Keratinocyte (primary cell): ENCODE results near the gene LRP1B. TPM values are rescaled to one million over a fixed set of nuclear protein-coding genes. Genes with fewer than 3 reads are reported as not detected.

ENCODE experiments used
- DNase-seq: peaks from one replicate; pipeline ENCODE4 v3.0.0-alpha.2; 2011; ENCODE audit warnings: low read depth, missing footprints, low spot score
- FAIRE-seq: peaks from 2 replicates; lab custom pipeline; 2011; peaks lifted over from hg19 to GRCh38; lab: Jason Lieb, UNC
- H2AFZ ChIP-seq: 2 replicates; pipeline ENCODE4 v1.6.0; 2012; ENCODE audit warnings: low read length, control low read depth, inconsistent platforms; ENCODE audit not compliant: control insufficient read depth
- H3K27ac ChIP-seq: 2 replicates; pipeline ENCODE4 v1.5.1; 2011; ENCODE audit warnings: low read length; ENCODE audit not compliant: control insufficient read depth, insufficient read depth
- H3K27me3 ChIP-seq: 3 replicates; pipeline ENCODE4 v1.6.0; 2011; ENCODE audit warnings: low read length; ENCODE audit not compliant: control insufficient read depth, insufficient read depth; ENCODE audit errors: extremely low read depth
- H3K36me3 ChIP-seq, 2 experiments: 2 replicates in 1 of 2; 3 replicates in 1 of 2; pipeline ENCODE4 v1.5.1; 2011; ENCODE audit warnings: low read length in 2 of 2, mild to moderate bottlenecking in 1 of 2; ENCODE audit not compliant: control insufficient read depth in 2 of 2, insufficient read depth in 2 of 2; ENCODE audit errors: extremely low read depth in 1 of 2
- H3K4me1 ChIP-seq: 3 replicates; pipeline ENCODE4 v1.5.1; 2011; ENCODE audit warnings: low read length; ENCODE audit not compliant: control insufficient read depth, insufficient read depth; ENCODE audit errors: extremely low read depth
- H3K4me2 ChIP-seq: 3 replicates; pipeline ENCODE4 v1.6.0; 2011; ENCODE audit warnings: low read depth, low read length; ENCODE audit not compliant: control insufficient read depth, insufficient read depth; ENCODE audit errors: extremely low read depth
- H3K4me3 ChIP-seq, 3 experiments: fragments of 200-600 bp in 1 of 3; sonication (generic) in 1 of 3; 2 replicates in 2 of 3; 3 replicates in 1 of 3; pipeline ENCODE4 v1.5.1; 2011 to 2016; ENCODE audit warnings: low read length in 3 of 3, mild to moderate bottlenecking in 3 of 3, control low read depth in 2 of 3, inconsistent platforms in 1 of 3, low read depth in 1 of 3, mixed read lengths in 1 of 3, mixed run types in 1 of 3, moderate library complexity in 1 of 3; ENCODE audit not compliant: control insufficient read depth in 2 of 3, insufficient read depth in 2 of 3; ENCODE audit errors: extremely low read depth in 1 of 3
- H3K79me2 ChIP-seq: 2 replicates; pipeline ENCODE4 v1.6.0; 2012; ENCODE audit warnings: low read length; ENCODE audit not compliant: control insufficient read depth, insufficient read depth
- H3K9ac ChIP-seq: 3 replicates; pipeline ENCODE4 v1.6.0; 2011; ENCODE audit warnings: low read length; ENCODE audit not compliant: control insufficient read depth, insufficient read depth; ENCODE audit errors: extremely low read depth
- H3K9me1 ChIP-seq: 3 replicates; pipeline ENCODE4 v1.6.0; 2011; ENCODE audit warnings: low read length; ENCODE audit not compliant: control insufficient read depth, insufficient read depth; ENCODE audit errors: extremely low read depth
- H3K9me3 ChIP-seq: 2 replicates; pipeline ENCODE4 v1.5.1; 2012; ENCODE audit warnings: low read depth, low read length; ENCODE audit not compliant: control insufficient read depth
- H4K20me1 ChIP-seq: 3 replicates; pipeline ENCODE4 v1.6.0; 2011; ENCODE audit warnings: low read length; ENCODE audit not compliant: control insufficient read depth, insufficient read depth; ENCODE audit errors: extremely low read depth
- EZH2 ChIP-seq: IDR thresholded peaks from one replicate; pipeline ENCODE4 v1.6.1; 2012; ENCODE audit warnings: inconsistent platforms, mild to moderate bottlenecking, low read length, moderate library complexity
- dilution Hi-C: fragments of 300-500 bp; cut with MboI; formaldehyde crosslinking; loops from one replicate; pipeline ENCODE4 v1.7.0; 2020; ENCODE audit warnings: low sequenced_read_pairs; ENCODE audit not compliant: extremely low pct_ligation_motif_present
- polyA plus RNA-seq, 5 experiments: library from polyadenylated mRNA; depleted of rRNA in 3 of 5; stranded (reverse) in 3 of 5; stranded (forward) in 1 of 5; unstranded in 1 of 5; fragments of >200 nt; gene quantifications; 1 replicate in 1 of 5; 2 replicates in 3 of 5; 3 replicates in 1 of 5; pipeline versions ENCODE4 v1.2.1 to v1.2.3, GENCODE V29; 2011 to 2012; ENCODE audit warnings: missing spikeins in 2 of 5, low read depth in 1 of 5, low replicate concordance in 1 of 5
- TF ChIP-seq, protein P1 (sequence below), 3 experiments: IDR thresholded peaks in 1 of 3; conservative IDR thresholded peaks in 1 of 3; optimal IDR thresholded peaks in 1 of 3; 2 replicates in 2 of 3; 3 replicates in 1 of 3; pipeline versions ENCODE3 to v1.5.1; 2011; ENCODE audit warnings: low read length in 3 of 3, mild to moderate bottlenecking in 3 of 3, moderate library complexity in 2 of 3, control low read depth in 1 of 3, inconsistent platforms in 1 of 3; ENCODE audit not compliant: insufficient read depth in 2 of 3; ENCODE audit errors: extremely low read depth in 1 of 3

Gene LRP1B
- polyA plus RNA-seq, 1 donor (not counting 4 experiments of a cell fraction or from before 2014, with no cell fraction given) = not detected

GRCh38 chr2:141523199-141523598, 607.6 kb downstream of the LRP1B start:
- DNase-seq = no peak
- H2AFZ ChIP-seq = no peak overlapping the region

DNA sequence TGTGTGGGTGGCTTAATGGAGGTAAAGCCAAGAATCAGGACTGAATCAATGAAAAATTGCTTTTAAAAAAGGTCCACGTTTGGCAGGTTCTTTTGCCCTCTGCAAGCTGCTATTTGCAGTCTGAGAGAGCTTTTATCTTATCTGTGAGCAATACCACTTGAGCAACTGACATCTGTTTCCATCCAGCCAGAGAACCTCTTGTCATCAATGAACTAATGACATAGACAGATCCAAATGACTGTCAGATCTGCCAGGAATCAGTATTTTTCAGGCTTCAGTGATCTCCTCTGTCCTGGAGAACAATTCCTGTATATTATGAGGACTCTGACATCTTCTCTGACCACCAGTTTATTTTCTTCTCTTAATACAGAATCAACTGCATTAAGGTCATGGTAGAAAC, 608.1 kb downstream of the LRP1B start:
- TF ChIP-seq EZH2 = no peak
- TF ChIP-seq, protein P1, sequence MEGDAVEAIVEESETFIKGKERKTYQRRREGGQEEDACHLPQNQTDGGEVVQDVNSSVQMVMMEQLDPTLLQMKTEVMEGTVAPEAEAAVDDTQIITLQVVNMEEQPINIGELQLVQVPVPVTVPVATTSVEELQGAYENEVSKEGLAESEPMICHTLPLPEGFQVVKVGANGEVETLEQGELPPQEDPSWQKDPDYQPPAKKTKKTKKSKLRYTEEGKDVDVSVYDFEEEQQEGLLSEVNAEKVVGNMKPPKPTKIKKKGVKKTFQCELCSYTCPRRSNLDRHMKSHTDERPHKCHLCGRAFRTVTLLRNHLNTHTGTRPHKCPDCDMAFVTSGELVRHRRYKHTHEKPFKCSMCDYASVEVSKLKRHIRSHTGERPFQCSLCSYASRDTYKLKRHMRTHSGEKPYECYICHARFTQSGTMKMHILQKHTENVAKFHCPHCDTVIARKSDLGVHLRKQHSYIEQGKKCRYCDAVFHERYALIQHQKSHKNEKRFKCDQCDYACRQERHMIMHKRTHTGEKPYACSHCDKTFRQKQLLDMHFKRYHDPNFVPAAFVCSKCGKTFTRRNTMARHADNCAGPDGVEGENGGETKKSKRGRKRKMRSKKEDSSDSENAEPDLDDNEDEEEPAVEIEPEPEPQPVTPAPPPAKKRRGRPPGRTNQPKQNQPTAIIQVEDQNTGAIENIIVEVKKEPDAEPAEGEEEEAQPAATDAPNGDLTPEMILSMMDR (optimal IDR thresholded peaks at IDR 0.05 in 1 of 3, IDR thresholded peaks at IDR 0.05 in 1 of 3, conservative IDR thresholded peaks at IDR 0.05 in 1 of 3; ENCODE audit: extremely low read depth in 1 of 3, insufficient read depth in 2 of 3, low read length in 3 of 3) = no peak
- no peak overlapping the region for H3K4me2 ChIP-seq
- DNase-seq (no peak), FAIRE-seq (no peak)
- H3K27ac ChIP-seq = no peak overlapping the region
- H4K20me1 ChIP-seq = no peaks in the 10 kb centered on the region
- dilution Hi-C loops = no loop called here
- H3K4me3 ChIP-seq = no peak overlapping the region
- no peaks in the 10 kb centered on the region for H3K27me3 ChIP-seq
- no peaks in the 10 kb centered on the region for H3K36me3 ChIP-seq
- H3K9me1 ChIP-seq = no peaks in the 10 kb centered on the region
- H3K79me2 ChIP-seq = no peaks in the 10 kb centered on the region
- H3K9ac ChIP-seq = no peak overlapping the region
- no peaks in the 10 kb centered on the region for H3K9me3 ChIP-seq
- H2AFZ ChIP-seq = no peak overlapping the region
- H3K4me1 ChIP-seq = no peaks in the 10 kb centered on the region

More at GRCh38 chr2:141523199-141523598, 607.6 kb downstream of the LRP1B start:
- no peaks in the 10 kb centered on the region for H3K4me1 ChIP-seq
- no peaks in the 10 kb centered on the region for H3K9me3 ChIP-seq
- no peaks in the 10 kb centered on the region for H3K36me3 ChIP-seq
- H3K9ac ChIP-seq = no peak overlapping the region
- no peak for FAIRE-seq
- no peak overlapping the region for H3K27ac ChIP-seq
- H3K79me2 ChIP-seq = no peaks in the 10 kb centered on the region
- no peaks in the 10 kb centered on the region for H4K20me1 ChIP-seq
- no peaks in the 10 kb centered on the region for H3K9me1 ChIP-seq
- H3K27me3 ChIP-seq = no peaks in the 10 kb centered on the region
- no peak overlapping the region for H3K4me2 ChIP-seq
- H3K4me3 ChIP-seq = no peak overlapping the region
- dilution Hi-C loops = no loop called here
- no peak for TF ChIP-seq EZH2
- TF ChIP-seq, protein P1 (optimal IDR thresholded peaks at IDR 0.05 in 1 of 3, IDR thresholded peaks at IDR 0.05 in 1 of 3, conservative IDR thresholded peaks at IDR 0.05 in 1 of 3; ENCODE audit: extremely low read depth in 1 of 3, insufficient read depth in 2 of 3, low read length in 3 of 3) = no peak
